ENCODE measurements around the gene OTOG. TPM values are rescaled to one million over a fixed set of nuclear protein-coding genes. Genes with fewer than 3 reads are reported as not detected.

Gene OTOG
- total RNA-seq, 4 donors from 2014 or later = not detected

- WGBS, 2 donors = 88% methylated on average over 16 of the region's 16 CpGs
- no peak overlapping the region for H3K4me3 ChIP-seq (ENCODE audit: low read depth, poor library complexity, severe bottlenecking)
- peak; percentile 8 to 78 for DNase-seq (ENCODE audit: low spot score in 2 of 2)
- TF ChIP-seq POLR2A (IDR thresholded peaks at IDR 0.05) = no peak
- no peak for TF ChIP-seq CTCF (IDR thresholded peaks at IDR 0.05)
- intact Hi-C loops (cut with DNase I; ENCODE audit: low total_unique reads) = loop anchor here (10.0 kb wide), 1 partner anchor 114 kb away; the partner anchor contains the start of gene MYOD1
Measured at GRCh38 chr11:17600316-17601255, 53.5 kb downstream of the OTOG start.

- 62 to 68% methylated on average over 7 of the region's 7 CpGs for WGBS, 2 donors
- intact Hi-C loops (cut with DNase I; ENCODE audit: low total_unique reads) = loop anchor here (10.0 kb wide), 1 partner anchor 114 kb away; the partner anchor contains the start of gene MYOD1
- TF ChIP-seq CTCF (IDR thresholded peaks at IDR 0.05) (no peak), POLR2A (IDR thresholded peaks at IDR 0.05) (no peak)
- no peak overlapping the region for H3K4me3 ChIP-seq (ENCODE audit: low read depth, poor library complexity, severe bottlenecking)
- DNase-seq (ENCODE audit: low spot score in 2 of 2) = peak in 1 of 2 donors; percentile 54
Measured at GRCh38 chr11:17601256-17601671, 54.2 kb downstream of the OTOG start.

GRCh38 chr11:17601676-17602075 lies 54.6 kb downstream of the OTOG start:
- H3K4me3 ChIP-seq (ENCODE audit: low read depth, poor library complexity, severe bottlenecking) = no peak overlapping the region
- intact Hi-C loops (cut with DNase I; ENCODE audit: low total_unique reads) = loop anchor here (10.0 kb wide), 1 partner anchor 113 kb away; the partner anchor contains the start of gene MYOD1
- WGBS, 2 donors = 64 to 69% methylated on average over 4 of the region's 4 CpGs
- TF ChIP-seq CTCF (IDR thresholded peaks at IDR 0.05) = no peak
- no peak for TF ChIP-seq POLR2A (IDR thresholded peaks at IDR 0.05)
- no peak for DNase-seq (ENCODE audit: low spot score in 2 of 2)

GRCh38 chr11:17602105-17603001 lies 55.3 kb downstream of the OTOG start:
- intact Hi-C loops (cut with DNase I; ENCODE audit: low total_unique reads) = loop anchor here (10.0 kb wide), 1 partner anchor 112 kb away; the partner anchor contains the start of gene MYOD1
- 84 to 89% methylated on average over 10 to 11 of the region's 11 CpGs for WGBS, 2 donors
- TF ChIP-seq POLR2A (IDR thresholded peaks at IDR 0.05) (no peak), CTCF (IDR thresholded peaks at IDR 0.05) (no peak)
- DNase-seq (ENCODE audit: low spot score in 2 of 2) = peak in 1 of 2 donors; percentile 74
- no peak overlapping the region for H3K4me3 ChIP-seq (ENCODE audit: low read depth, poor library complexity, severe bottlenecking)

- no peak for TF ChIP-seq CTCF (IDR thresholded peaks at IDR 0.05)
- no peak for TF ChIP-seq POLR2A (IDR thresholded peaks at IDR 0.05)
- H3K4me3 ChIP-seq (ENCODE audit: low read depth, poor library complexity, severe bottlenecking) = no peak overlapping the region
- intact Hi-C loops (cut with DNase I; ENCODE audit: low total_unique reads) = loop anchor here (10.0 kb wide), 1 partner anchor 112 kb away; the partner anchor contains the start of gene MYOD1
- WGBS, 2 donors = 65 to 71% methylated on average over 10 of the region's 10 CpGs
- peak in 1 of 2 donors; percentile 76 for DNase-seq (ENCODE audit: low spot score in 2 of 2)
Measured at GRCh38 chr11:17603056-17603825, 56.2 kb downstream of the OTOG start.

Measured in lower leg skin (tissue), 4 donors.